BJ (cell line): ENCODE data around the gene IL17B. TPM values are rescaled to one million over a fixed set of nuclear protein-coding genes. Genes with fewer than 3 reads are reported as not detected.

Experiments used
- CTCF ChIA-PET: fragments of 350-600 bp; formaldehyde crosslinking; extraction: SDS; loops from one replicate; lab custom pipeline; 2021; ENCODE audit warnings: antibody characterized with exemption, inconsistent platforms; lab: Yijun Ruan, JAX
- POLR2A ChIA-PET: fragments of 300-600 bp; sonication (Branson Sonifier 250); formaldehyde crosslinking; extraction: SDS; loops from one replicate; lab custom pipeline; 2021; ENCODE audit warnings: antibody characterized with exemption; lab: Charles Lee
- DNase-seq: peaks from one replicate; pipeline ENCODE4 v3.0.0-alpha.2; 2011; ENCODE audit warnings: low read depth
- H3K27me3 ChIP-seq: 2 replicates; pipeline ENCODE4 v1.6.0; 2011; ENCODE audit warnings: low read length; ENCODE audit not compliant: control insufficient read depth, insufficient read depth
- H3K36me3 ChIP-seq: 2 replicates; pipeline ENCODE4 v1.5.1; 2011; ENCODE audit warnings: low read length; ENCODE audit not compliant: control insufficient read depth, insufficient read depth
- H3K4me3 ChIP-seq: 2 replicates; pipeline ENCODE4 v1.5.1; 2011; ENCODE audit warnings: low read depth, mild to moderate bottlenecking, control low read depth, low read length
- CTCF ChIP-seq: IDR thresholded peaks from 2 replicates; pipeline ENCODE4 v1.5.1; 2011; ENCODE audit warnings: low read depth, mild to moderate bottlenecking, control low read depth, inconsistent platforms, low read length, moderate library complexity; ENCODE audit not compliant: insufficient read depth
- polyA plus RNA-seq: library from polyadenylated mRNA; depleted of rRNA; stranded (reverse); fragments of >200 nt; gene quantifications from 2 replicates; pipeline ENCODE4 v1.2.3, GENCODE V29; 2011

The IL17B gene
- polyA plus RNA-seq, 1 experiment: 0.90 TPM

GRCh38 chr5:149358868-149359495 is 20.1 kb downstream of the IL17B start:
- CTCF ChIA-PET: interaction anchor here (1.9 to 8.4 kb wide), 2 partner anchors 8 to 75 kb away, joined by 5 to 64 read pairs; no protein-coding TSS in a partner anchor
- H3K4me3 ChIP-seq: no peak overlapping the region

GRCh38 chr5:149358294-149358651 is 20.8 kb downstream of the IL17B start:
- ChIA-PET CTCF (interaction anchor here (0.5 to 8.4 kb wide), 6 partner anchors 9 to 380 kb away, joined by 3 to 64 read pairs (median 4); no protein-coding TSS in a partner anchor), POLR2A (no interaction called here)
- no peaks in the 10 kb centered on the region for H3K27me3 ChIP-seq
- peaks cover 9% of the 10 kb centered on the region; the same call in 1 of the 2 replicates for H3K36me3 ChIP-seq
- TF ChIP-seq CTCF: no peak
- DNase-seq: no peak
- H3K4me3 ChIP-seq: peak overlapping the region; percentile 80

More at GRCh38 chr5:149358868-149359495, 20.1 kb downstream of the IL17B start:
- no peak for DNase-seq
- H3K36me3 ChIP-seq: peaks cover 8% of the 10 kb centered on the region; the same call in 1 of the 2 replicates
- POLR2A ChIA-PET: no interaction called here
- H3K27me3 ChIP-seq: no peaks in the 10 kb centered on the region
- no peak for TF ChIP-seq CTCF

GRCh38 chr5:149357370-149358293 is 21.5 kb downstream of the IL17B start, which contains the start of gene PCYOX1L:
Gene PCYOX1L (plus strand): TSS chr5:149358046. CDS start chr5:149358069, 23 bp downstream.
- no peaks in the 10 kb centered on the region for H3K27me3 ChIP-seq
- H3K36me3 ChIP-seq: peaks cover 10% of the 10 kb centered on the region; the same call in 1 of the 2 replicates
- H3K4me3 ChIP-seq: peak within 1 kb of the TSS; percentile 80
- ChIA-PET POLR2A (no interaction called here), CTCF (interaction anchor here (0.5 to 8.4 kb wide), 7 partner anchors 9 to 381 kb away, joined by 3 to 64 read pairs (median 4); no protein-coding TSS in a partner anchor)
- DNase-seq: peak; percentile 71
- TF ChIP-seq CTCF: no peak

- Histone ChIP-seq H3K27me3 (no peaks in the 10 kb centered on the region), H3K4me3 (no peak overlapping the region), H3K36me3 (peaks cover 11% of the 10 kb centered on the region; the same call in 1 of the 2 replicates)
- ChIA-PET POLR2A (interaction anchor here (0.7 kb wide), 1 partner anchor 449 kb away, joined by 3 read pairs; no protein-coding TSS in a partner anchor), CTCF (interaction anchor here (0.6 to 8.4 kb wide), 6 partner anchors 11 to 91 kb away, joined by 3 to 64 read pairs (median 4); partner anchors contain the start of gene GRPEL2)
- TF ChIP-seq CTCF: no peak
- no peak for DNase-seq
Observed at GRCh38 chr5:149356391-149356790, 22.7 kb downstream of the IL17B start.

GRCh38 chr5:149355688-149356087 is 23.4 kb downstream of the IL17B start:
- ChIA-PET POLR2A (no interaction called here), CTCF (interaction anchor here (1.0 to 8.4 kb wide), 5 partner anchors 9 to 91 kb away, joined by 3 to 64 read pairs (median 4); partner anchors contain the start of gene GRPEL2)
- Histone ChIP-seq H3K27me3 (no peaks in the 10 kb centered on the region), H3K36me3 (peaks cover 14% of the 10 kb centered on the region; the same call in 1 of the 2 replicates), H3K4me3 (no peak overlapping the region)
- DNase-seq: no peak
- TF ChIP-seq CTCF: no peak
